ENCODE results near the gene OVCH2.

The OVCH2 gene

GRCh38 chr11:7639643-7640025 is 66.6 kb downstream of the OVCH2 start:
- peaks cover 2% of the 10 kb centered on the region for H3K4me1 ChIP-seq (ENCODE audit: control insufficient read depth, insufficient read depth, low read length)
- no peak overlapping the region for H3K9ac ChIP-seq (ENCODE audit: low read length in 2 of 2)
- H3K4me3 ChIP-seq (ENCODE audit: low read length in 2 of 2): no peak overlapping the region
- no peaks in the 10 kb centered on the region for H3K9me3 ChIP-seq (ENCODE audit: control insufficient read depth in 2 of 2, low read length in 2 of 2)
- no peaks in the 10 kb centered on the region for H3K27me3 ChIP-seq (ENCODE audit: control insufficient read depth in 1 of 2, insufficient read depth in 2 of 2, low read length in 2 of 2)
- H3K27ac ChIP-seq (ENCODE audit: low read length): peak overlapping the region; percentile 18
- peaks cover 0 to 10% of the 10 kb centered on the region in 2 donors for H3K36me3 ChIP-seq (ENCODE audit: control insufficient read depth in 2 of 2, insufficient read depth in 2 of 2, low read length in 2 of 2)

All from stomach smooth muscle (tissue), 2 donors.